Stomach (tissue), 9 donors: ENCODE results near the gene C16orf92. TPM values are rescaled to one million over a fixed set of nuclear protein-coding genes. Genes with fewer than 3 reads are reported as not detected.

Source experiments
- DNase-seq, 2 donors: peaks; one replicate each; pipeline versions ENCODE4 v3.0.0 to v3.0.0-alpha.2; 2013 to 2019
- H3K27ac ChIP-seq, 5 donors: fragments of 200-600 bp in 4 of 5; sonication (generic) in 4 of 5; one replicate each; pipeline ENCODE4 v1.5.1; 2013 to 2019; ENCODE audit warnings: mild to moderate bottlenecking in 1 of 5, moderate library complexity in 1 of 5
- H3K27me3 ChIP-seq, 3 donors: fragments of 200-600 bp; sonication (generic); one replicate each; pipeline ENCODE4 v1.5.1; 2017 to 2019; ENCODE audit warnings: mixed run types in 1 of 3
- H3K36me3 ChIP-seq, 4 donors: fragments of 200-600 bp; sonication (generic); 1 replicate in 3 of 4; 2 replicates in 1 of 4; pipeline ENCODE4 v1.5.1; 2016 to 2019
- H3K4me1 ChIP-seq, 4 donors: fragments of 200-600 bp; sonication (generic); one replicate each; pipeline ENCODE4 v1.5.1; 2016 to 2019
- H3K4me3 ChIP-seq, 4 donors: fragments of 200-600 bp; sonication (generic) in 3 of 4; one replicate each; pipeline ENCODE4 v1.5.1; 2016 to 2019; ENCODE audit warnings: mild to moderate bottlenecking in 1 of 4
- H3K9me3 ChIP-seq, 4 donors: fragments of 200-600 bp; sonication (generic); one replicate each; pipeline ENCODE4 v1.5.1; 2016 to 2019
- CTCF ChIP-seq, 7 experiments: fragments of 450-650 bp in 4 of 7; fragments of 200-600 bp in 3 of 7; sonication (generic) in 3 of 7; IDR thresholded peaks; one replicate each; pipeline ENCODE4 v1.5.1; 2016 to 2019; ENCODE audit warnings: antibody characterized with exemption in 7 of 7, control low read depth in 2 of 7, mild to moderate bottlenecking in 1 of 7
- EP300 ChIP-seq: sonication (generic); formaldehyde crosslinking; IDR thresholded peaks from one replicate; pipeline ENCODE4 v1.6.1; 2017; ENCODE audit warnings: antibody characterized with exemption
- POLR2A ChIP-seq, 4 donors: fragments of 450-650 bp; IDR thresholded peaks; one replicate each; pipeline ENCODE4 v1.6.1; 2016; ENCODE audit warnings: antibody characterized with exemption in 4 of 4, control low read depth in 2 of 4, mild to moderate bottlenecking in 1 of 4, moderate library complexity in 1 of 4
- POLR2AphosphoS5 ChIP-seq, 3 donors: sonication (generic); formaldehyde crosslinking; IDR thresholded peaks; one replicate each; pipeline ENCODE4 v1.6.1; 2016; ENCODE audit warnings: antibody characterized with exemption in 3 of 3
- WGBS, 5 donors: extraction: QIAGEN DNeasy Blood & Tissue Kit in 3 of 5; methylation state at CpG; one replicate each; pipeline versions ENCODE4 v1.1.5 to v1.1.7; 2013 to 2018; 5-methylcytosine and 5-hydroxymethylcytosine counted together
- intact Hi-C: fragments of 100-400 bp; cut with DNase I; formaldehyde crosslinking; loops from one replicate; pipeline ENCODE4 v1.15.1; 2023; ENCODE audit warnings: low total_unique reads
- polyA plus RNA-seq, 3 donors: library from polyadenylated mRNA; stranded (reverse); fragments of 200-250 nt; gene quantifications; one replicate each; pipeline ENCODE4 v1.2.3, GENCODE V29; 2013
- total RNA-seq, 5 donors: library from RNA; depleted of rRNA; stranded (reverse); fragments of >200 nt; gene quantifications; one replicate each; pipeline versions ENCODE4 v1.1.0 to v1.2.3, GENCODE V29; 2014 to 2016
- donor health status: healthy with polysubstance abuse.
- donor health status: Bipolar disorder and iron deficiency.
- donor health status: healthy.

The C16orf92 gene
- total and polyA plus RNA-seq, 8 donors = not detected

- Histone ChIP-seq H3K36me3 (peaks cover 27 to 32% (median 30%) of the 10 kb centered on the region in 4 donors), H3K27ac (peak overlapping the region; percentile 92 to 100 (median 98)), H3K9me3 (no peaks in the 10 kb centered on the region), H3K27me3 (no peaks in the 10 kb centered on the region), H3K4me3 (peak overlapping the region; percentile 75 to 96 (median 80)), H3K4me1 (peaks cover 43 to 66% (median 57%) of the 10 kb centered on the region in 4 donors)
- DNase-seq = no peak
- TF ChIP-seq EP300 (no peak), POLR2AphosphoS5 (IDR thresholded peaks at IDR 0.05) (peak in 1 of 3 donors; percentile 29)
- 0 to 1% (median 1%) methylated on average over 11 to 25 of the region's 25 CpGs for WGBS, 5 donors
- intact Hi-C loops = no loop called here
Observed at GRCh38 chr16:30064729-30065101, 41.7 kb downstream of the C16orf92 start.

GRCh38 chr16:30065102-30065942, 42.3 kb downstream of the C16orf92 start, which contains the start of gene ALDOA:
Gene ALDOA (plus strand): TSS chr16:30065760. CDS start chr16:30066898, 1,138 bp downstream.
- Histone ChIP-seq H3K27me3 (no peaks in the 10 kb centered on the region), H3K27ac (peak within 1 kb of the TSS; percentile 93 to 100 (median 98)), H3K4me1 (peaks cover 49 to 67% (median 60%) of the 10 kb centered on the region in 4 donors), H3K36me3 (peaks cover 33 to 38% (median 36%) of the 10 kb centered on the region in 4 donors), H3K9me3 (no peaks in the 10 kb centered on the region), H3K4me3 (peak within 1 kb of the TSS; percentile 75 to 96 (median 80))
- intact Hi-C loops = no loop called here
- 0 to 1% (median 0%) methylated on average over 50 to 99 of the region's 99 CpGs for WGBS, 5 donors
- peak; percentile 98 to 99 for DNase-seq
- TF ChIP-seq POLR2A (IDR thresholded peaks at IDR 0.05) (peak in 2 of 4 donors; percentile 90 to 98), EP300 (peak; percentile 27), CTCF (IDR thresholded peaks at IDR 0.05) (peak in 2 of 7 experiments; percentile 5 to 10), POLR2AphosphoS5 (IDR thresholded peaks at IDR 0.05) (peak; percentile 86 to 98 (median 98))

- Histone ChIP-seq H3K4me3 (peak overlapping the region; percentile 75 to 96 (median 80)), H3K27me3 (no peaks in the 10 kb centered on the region), H3K27ac (peak overlapping the region; percentile 93 to 100 (median 98)), H3K4me1 (peaks cover 49 to 67% (median 61%) of the 10 kb centered on the region in 4 donors), H3K36me3 (peaks cover 41 to 46% (median 44%) of the 10 kb centered on the region in 4 donors), H3K9me3 (no peaks in the 10 kb centered on the region)
- intact Hi-C loops = no loop called here
- 0 to 1% (median 0%) methylated on average over 40 to 44 of the region's 44 CpGs for WGBS, 5 donors
- no peak for TF ChIP-seq POLR2AphosphoS5 (IDR thresholded peaks at IDR 0.05)
- TF ChIP-seq CTCF (IDR thresholded peaks at IDR 0.05) = no peak
- TF ChIP-seq EP300 = no peak
- TF ChIP-seq POLR2A (IDR thresholded peaks at IDR 0.05) = no peak
- DNase-seq = no peak
Observed at GRCh38 chr16:30065943-30066760, 43.2 kb downstream of the C16orf92 start.

- WGBS, 5 donors = 28 to 36% (median 32%) methylated on average over 16 to 21 of the region's 21 CpGs
- Histone ChIP-seq H3K27me3 (no peaks in the 10 kb centered on the region), H3K27ac (peak overlapping the region; percentile 93 to 100 (median 98)), H3K36me3 (peaks cover 49 to 54% (median 52%) of the 10 kb centered on the region in 4 donors), H3K9me3 (no peaks in the 10 kb centered on the region), H3K4me1 (peaks cover 49 to 74% (median 61%) of the 10 kb centered on the region in 4 donors), H3K4me3 (peak overlapping the region; percentile 75 to 96 (median 80))
- TF ChIP-seq CTCF (IDR thresholded peaks at IDR 0.05) (no peak), POLR2A (IDR thresholded peaks at IDR 0.05) (no peak), POLR2AphosphoS5 (IDR thresholded peaks at IDR 0.05) (no peak), EP300 (no peak)
- DNase-seq = peak in 1 of 2 donors; percentile 33
- intact Hi-C loops = no loop called here
Observed at GRCh38 chr16:30066761-30067583, 44.0 kb downstream of the C16orf92 start.
